ENCODE measurements around the gene SLC7A11. TPM values are rescaled to one million over a fixed set of nuclear protein-coding genes. Genes with fewer than 3 reads are reported as not detected.
A peak's percentile ranks its signal among the peaks of the same experiment; 100 is the strongest.

The SLC7A11 gene
- 0.75 TPM for total RNA-seq

DNA sequence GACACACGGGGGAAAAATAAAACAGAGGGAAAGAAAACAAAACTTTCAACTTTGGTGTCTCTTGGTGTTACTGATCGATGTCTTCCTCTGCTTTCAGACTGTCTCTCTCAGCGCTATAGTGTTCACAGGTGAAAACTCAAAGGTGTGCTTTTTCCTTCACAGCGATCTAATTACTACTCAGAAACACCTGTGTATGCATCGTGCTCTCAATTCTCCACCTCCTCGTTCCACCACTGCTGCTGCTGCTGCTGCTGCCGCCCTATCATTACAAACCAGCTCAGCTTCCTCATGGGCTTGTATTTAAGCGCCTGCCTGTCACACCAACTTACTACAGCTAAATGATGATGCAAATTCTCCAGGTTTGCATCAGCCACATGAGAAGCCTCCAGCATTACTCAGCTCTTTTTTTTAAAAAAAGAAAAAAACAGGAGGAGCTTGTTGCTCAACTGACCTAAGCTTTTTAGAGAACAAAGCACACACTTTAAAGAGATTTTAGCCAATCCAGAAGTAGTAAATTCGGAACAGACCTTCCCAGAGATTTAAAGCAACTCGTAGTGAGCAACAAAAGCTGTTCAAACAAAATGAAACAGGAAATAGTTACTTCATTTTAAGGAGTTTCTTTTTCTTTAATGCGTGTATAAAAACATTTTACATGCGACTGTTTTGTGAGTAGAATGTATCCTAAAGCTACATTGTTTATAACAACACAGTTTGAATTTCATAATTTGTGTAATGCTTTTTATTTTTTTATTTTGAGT is at the start of gene SLC7A11:
Gene SLC7A11, minus strand, starts transcription at position 274 of the 758 bp plus-strand sequence. CDS start 280 bp downstream, outside the sequence.
- DNase-seq (ENCODE audit: low spot score): peak; percentile 70

DNA sequence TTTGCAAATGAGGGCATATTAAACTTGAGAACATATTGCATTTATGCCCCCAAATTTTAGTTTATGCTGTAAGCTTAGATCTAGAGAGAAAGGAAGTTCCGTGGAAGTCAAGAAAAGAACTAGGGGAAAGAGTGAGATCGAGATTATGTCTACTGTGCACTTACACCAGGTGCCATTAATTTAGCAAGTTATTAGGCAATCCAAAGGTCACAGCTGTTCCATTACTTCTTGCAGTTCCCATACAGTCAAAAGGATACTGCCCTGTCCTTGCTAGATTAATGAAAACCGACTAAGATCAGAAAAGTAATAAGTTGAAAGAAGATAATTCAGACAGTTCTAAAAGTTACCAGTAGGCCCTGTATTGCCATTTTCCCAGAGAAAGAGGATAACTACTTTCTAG is 49.3 kb upstream of the SLC7A11 start:
- DNase-seq (ENCODE audit: low spot score): no peak

GRCh38 chr4:138290805-138291204 is 48.7 kb upstream of the SLC7A11 start:
- no peak for DNase-seq (ENCODE audit: low spot score)

- no peak for DNase-seq (ENCODE audit: low spot score)
These were observed 37.1 kb upstream of the SLC7A11 start for GRCh38 chr4:138279286-138279685.

DNA sequence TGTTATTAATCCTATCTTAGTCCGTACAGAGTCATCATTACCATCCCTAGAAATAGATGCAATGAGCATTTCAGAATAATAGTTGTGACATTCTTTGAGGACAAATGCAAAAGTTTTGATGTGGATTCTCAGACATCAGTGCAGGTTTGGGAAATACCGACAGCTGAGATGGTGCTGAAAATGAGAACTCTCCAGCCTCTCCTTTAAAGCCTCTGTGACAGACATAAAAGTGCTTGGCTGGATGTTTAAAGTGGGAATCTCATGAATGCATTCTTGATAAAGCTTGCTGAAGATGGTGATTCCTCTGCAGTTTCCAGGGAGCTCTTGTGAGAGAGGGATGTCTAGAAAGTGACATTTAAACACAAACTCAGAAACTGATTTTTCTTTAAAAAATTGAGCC is 35.0 kb upstream of the SLC7A11 start:
- no peak for DNase-seq (ENCODE audit: low spot score)

DNA sequence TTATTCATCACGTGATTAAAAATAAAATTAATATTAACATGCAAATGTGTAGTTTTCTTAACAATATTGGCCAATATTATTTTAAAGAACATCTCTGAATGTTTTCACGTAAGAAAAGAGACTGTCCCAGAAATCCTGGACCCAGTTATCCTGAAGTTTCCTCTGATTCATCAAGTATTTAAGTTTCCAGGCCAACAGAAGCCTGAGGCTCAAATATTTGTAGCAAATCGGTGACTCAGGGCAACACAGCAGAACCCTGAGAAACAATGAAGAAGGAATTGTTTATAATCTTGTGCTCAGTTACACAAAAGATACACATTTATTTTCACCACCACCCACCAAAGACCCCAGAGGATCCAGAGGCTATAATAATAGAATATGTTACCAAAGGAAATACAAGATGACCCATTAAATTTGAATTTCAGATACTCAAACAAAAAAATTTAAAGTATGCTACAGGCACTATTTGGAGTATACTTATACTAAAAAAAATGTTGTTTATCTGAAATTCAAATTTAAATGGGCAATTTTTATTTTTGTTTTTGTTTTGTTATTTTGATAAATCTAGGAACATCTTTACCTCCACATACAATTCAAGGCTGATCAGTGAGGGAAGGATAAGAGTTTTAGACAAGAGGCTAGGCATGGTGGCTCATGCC is 33.9 kb upstream of the SLC7A11 start:
- no peak for DNase-seq (ENCODE audit: low spot score)

- DNase-seq (ENCODE audit: low spot score): no peak
These were observed 33.1 kb upstream of the SLC7A11 start for GRCh38 chr4:138275216-138275615.

DNA sequence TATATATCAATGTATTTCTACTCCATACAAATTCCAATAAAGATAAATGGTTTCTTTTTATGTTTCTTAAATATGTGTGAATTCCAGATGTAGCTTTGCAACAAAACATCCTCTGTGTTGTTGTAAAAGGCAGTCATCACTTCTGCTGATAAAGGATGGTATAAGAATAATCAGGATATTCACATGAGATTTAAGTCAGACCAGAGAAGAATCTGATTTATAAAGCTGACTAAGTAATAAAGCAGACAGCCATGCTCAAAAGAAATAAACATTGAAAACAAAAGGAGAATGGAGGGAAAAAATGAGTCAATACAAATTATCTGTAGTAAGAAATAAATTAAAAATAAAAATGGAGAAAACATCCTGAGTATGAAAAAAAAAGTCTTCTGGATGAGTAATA is 27.0 kb upstream of the SLC7A11 start:
- no peak for DNase-seq (ENCODE audit: low spot score)

- no peak for DNase-seq (ENCODE audit: low spot score)
These were observed 25.7 kb upstream of the SLC7A11 start for GRCh38 chr4:138267835-138268234.

DNA sequence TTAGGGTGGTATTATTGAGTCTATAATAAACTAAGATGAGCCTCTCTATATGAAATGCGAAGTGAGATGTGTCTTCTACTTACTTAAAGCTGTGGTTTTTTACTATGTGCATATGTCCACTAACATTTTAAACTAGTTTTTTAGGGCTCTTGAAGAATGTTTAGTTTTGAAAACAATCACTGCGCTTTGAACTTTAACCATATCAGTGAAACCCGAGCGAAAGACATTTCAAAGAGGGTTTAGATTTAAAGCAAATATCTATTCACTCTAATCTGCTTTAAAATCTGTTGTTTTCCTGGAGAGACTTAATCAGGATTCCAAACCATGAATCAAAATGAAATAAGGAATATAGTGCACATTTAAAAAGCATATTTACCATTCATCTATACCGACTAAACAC is 24.8 kb upstream of the SLC7A11 start:
- DNase-seq (ENCODE audit: low spot score): no peak

GRCh38 chr4:138263247-138263816 is 21.2 kb upstream of the SLC7A11 start:
- DNase-seq (ENCODE audit: low spot score): no peak

DNA sequence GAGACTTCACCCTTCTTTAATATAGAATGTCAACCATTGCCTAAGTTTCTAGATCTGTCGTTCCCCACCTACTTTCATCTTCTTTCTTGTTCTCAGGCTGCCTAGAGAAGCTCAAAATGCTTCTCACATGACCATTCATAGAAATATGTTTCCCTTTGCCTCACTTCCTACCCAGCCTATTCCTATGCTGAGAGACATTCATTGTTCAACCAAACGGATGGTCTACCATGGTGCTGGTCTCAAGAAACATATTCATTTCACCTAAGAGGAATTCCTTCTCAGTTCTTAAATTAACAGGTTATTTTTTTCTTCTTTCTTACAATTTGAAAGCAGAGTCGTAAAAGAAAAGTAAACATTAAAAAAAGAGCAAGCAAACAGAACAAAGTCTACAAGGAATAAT is 20.3 kb upstream of the SLC7A11 start:
- DNase-seq (ENCODE audit: low spot score): no peak

DNA sequence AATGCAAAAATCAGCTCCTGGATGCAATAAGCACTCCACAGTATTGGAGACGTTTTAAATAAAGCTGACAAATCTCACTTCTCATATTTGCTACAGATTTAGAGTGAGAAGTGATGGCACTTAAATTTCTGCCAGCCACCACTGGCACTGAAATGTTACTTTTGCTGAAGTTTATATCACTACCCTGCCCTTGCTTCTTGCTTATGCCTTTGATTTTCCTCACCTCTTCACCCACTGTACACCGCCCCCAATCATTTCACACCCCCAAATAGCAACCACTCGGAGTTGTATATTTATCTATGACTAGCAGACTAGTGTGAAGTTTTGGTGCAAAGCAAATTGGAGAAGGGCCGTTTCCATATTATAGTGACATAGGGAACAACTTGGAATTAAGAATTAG is 19.9 kb upstream of the SLC7A11 start:
- DNase-seq (ENCODE audit: low spot score): no peak

DNA sequence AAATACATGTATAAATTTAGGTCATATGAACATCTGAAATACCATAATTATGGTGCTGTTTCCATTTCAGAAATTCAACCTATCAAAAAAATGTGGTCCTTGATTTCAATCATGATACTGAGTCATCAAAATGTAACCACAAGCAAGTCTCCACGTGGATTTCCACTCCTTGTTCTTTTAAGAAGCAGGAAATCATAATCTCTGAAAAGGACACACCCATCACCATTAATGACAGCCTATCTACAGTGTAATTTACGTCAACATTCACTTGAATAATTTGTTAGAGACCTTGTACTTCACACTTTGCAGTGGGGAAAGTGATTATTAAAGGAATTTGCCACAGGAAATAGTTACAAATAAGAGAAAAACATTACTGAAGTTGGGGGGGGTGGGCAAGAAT is 17.7 kb upstream of the SLC7A11 start:
- DNase-seq (ENCODE audit: low spot score): no peak

DNA sequence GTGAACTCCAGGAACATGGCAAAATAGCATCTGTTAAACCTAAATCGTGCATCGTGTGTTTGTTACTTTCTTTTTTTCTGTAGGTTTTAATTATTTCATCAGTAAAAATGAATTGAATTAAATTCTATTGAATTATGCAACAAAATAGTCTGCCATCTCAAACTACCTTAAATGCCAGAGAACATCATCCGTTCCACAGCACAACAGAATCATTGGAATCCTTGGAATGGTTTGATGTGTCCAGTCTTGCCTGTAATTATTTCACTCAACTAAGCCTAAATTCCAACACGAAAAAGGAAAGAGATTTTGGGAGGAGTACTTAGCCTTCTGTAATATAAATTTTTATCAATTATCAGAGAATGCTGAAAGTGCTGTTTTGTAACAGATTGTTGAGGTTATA is 17.1 kb upstream of the SLC7A11 start:
- DNase-seq (ENCODE audit: low spot score): no peak

DNA sequence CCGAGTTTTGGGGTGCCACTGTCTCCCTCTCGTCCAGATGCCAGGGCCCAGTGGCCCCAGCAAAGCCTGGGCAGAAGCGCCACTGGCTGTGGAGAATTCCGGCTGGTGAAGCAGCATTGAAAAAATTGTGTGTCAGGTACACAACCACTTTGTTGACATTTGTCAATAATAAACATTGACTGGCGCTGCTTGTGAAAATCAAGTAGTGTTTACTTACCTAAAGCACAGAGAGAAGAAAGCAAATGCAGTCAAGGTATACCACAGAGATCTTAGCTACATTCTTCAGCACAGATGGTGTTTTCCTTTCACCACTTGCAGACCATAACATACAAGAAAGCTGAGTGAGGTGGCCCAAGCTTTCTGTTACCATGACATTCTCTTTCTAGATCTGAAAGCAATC is 14.5 kb upstream of the SLC7A11 start:
- no peak for DNase-seq (ENCODE audit: low spot score)

GRCh38 chr4:138255917-138256597 is 13.9 kb upstream of the SLC7A11 start:
- no peak for DNase-seq (ENCODE audit: low spot score)

DNA sequence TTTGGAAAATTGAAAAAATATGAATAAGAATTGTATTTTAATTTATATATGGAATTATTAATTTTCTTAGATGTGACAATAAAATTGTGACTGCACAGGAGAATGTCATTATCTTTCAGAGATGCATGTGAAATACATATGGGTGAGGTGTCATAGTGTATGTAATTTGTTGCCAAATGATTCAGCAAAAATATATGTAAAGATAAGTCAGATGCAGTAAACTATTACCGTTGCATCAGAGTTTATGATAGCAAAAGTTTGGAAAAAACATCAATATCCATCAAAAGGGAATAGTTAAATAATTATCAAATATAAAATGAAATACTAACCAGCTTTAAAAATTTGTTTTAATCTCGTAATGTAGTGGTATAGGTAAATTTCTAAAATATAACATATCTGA is 10.4 kb upstream of the SLC7A11 start:
- DNase-seq (ENCODE audit: low spot score): no peak

DNA sequence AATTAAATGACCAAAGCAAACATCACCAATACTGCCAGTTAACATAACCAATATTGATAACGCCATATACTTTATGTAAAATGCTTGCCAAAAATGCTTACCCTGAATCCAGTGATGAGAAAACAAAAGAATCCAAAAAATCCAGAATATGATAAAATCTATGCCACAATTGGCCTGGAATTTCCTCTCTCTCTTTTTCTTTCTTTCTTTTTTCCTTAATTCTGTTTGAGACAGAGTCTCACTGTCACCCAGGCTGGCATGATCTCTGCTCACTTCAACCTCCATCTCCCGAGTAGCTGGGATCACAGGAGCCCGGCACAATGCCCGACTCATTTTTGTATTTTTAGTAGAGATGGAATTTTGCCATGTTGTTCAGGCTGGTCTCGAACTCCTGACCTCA is 9.8 kb upstream of the SLC7A11 start:
- DNase-seq (ENCODE audit: low spot score): no peak

DNA sequence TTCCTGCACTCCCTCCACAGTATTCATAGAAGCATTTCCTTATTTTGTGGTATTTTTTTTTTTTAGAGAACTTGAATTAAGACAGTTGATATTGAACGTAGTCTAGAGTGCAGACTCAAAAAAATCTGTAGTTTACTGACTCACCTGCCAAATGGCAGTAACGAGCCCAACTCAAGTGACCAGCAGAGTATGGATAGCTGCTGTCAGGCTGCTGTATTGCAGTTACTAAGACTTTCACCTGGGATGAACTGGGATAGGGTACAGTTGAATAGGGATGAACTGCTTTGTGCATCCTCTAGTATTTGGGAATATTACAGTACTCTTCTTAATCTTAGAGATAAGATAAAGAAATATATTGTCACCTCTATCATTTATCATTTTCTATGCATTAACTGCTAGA is 7.0 kb upstream of the SLC7A11 start:
- DNase-seq (ENCODE audit: low spot score): no peak

- DNase-seq (ENCODE audit: low spot score): no peak
These were observed 5.9 kb upstream of the SLC7A11 start for GRCh38 chr4:138248058-138248457.

- no peak for DNase-seq (ENCODE audit: low spot score)
These were observed 5.5 kb upstream of the SLC7A11 start for GRCh38 chr4:138247643-138248042.

GRCh38 chr4:138243369-138243768 is 1.2 kb upstream of the SLC7A11 start:
- DNase-seq (ENCODE audit: low spot score): no peak

All from mucosa of gallbladder (tissue), 1 donor.